ENCODE results near the gene TESK1. TPM values are rescaled to one million over a fixed set of nuclear protein-coding genes. Genes with fewer than 3 reads are reported as not detected.

Gene TESK1
- polyA plus RNA-seq, 3 donors: 2.9 to 38.3 (median 2.9) TPM

DNA sequence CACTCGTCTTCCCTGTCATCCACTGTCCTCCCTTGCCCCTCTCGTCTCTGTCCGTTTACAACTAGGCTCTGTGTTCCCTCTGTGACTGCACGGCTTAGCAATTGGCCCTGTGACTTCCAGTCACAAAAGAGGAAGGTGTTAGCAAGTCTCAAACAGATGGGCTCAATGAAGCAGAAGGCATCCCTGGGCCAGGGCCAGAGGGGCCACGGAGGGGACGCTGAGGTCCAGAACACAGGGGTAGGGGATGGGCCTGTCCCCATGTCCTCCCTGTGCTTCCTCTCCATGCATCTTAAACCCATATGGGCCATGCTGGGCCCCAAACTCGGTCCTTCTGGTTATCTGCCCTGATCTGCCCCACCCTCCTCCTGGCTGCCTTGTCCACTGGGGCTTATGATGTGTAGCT is 13.3 kb downstream of the TESK1 start, which contains the start of gene CD72:
TSS of gene CD72 (minus strand) at position 89 of the 403 bp plus-strand sequence. CDS start 110 bp downstream, outside the sequence.
- Mint-ChIP-seq H3K4me1 (peaks cover 38% of the 10 kb centered on the region), H3K9me3 (no peaks in the 10 kb centered on the region), H3K4me3 (peak within 1 kb of the TSS; percentile 83 to 90), H3K27ac (peak within 1 kb of the TSS; percentile 54 to 88 (median 76)), H3K36me3 (peaks cover 3 to 4% of the 10 kb centered on the region in 2 donors), H3K27me3 (ENCODE audit: low read depth in 3 of 3) (peaks cover 13 to 25% (median 19%) of the 10 kb centered on the region in 3 donors)
- H2AFZ ChIP-seq (ENCODE audit: insufficient read depth, low read depth, low read length, poor library complexity, severe bottlenecking): peak within 1 kb of the TSS; percentile 81
- DNase-seq: peak; percentile 56 to 75 (median 58)
- H3K79me2 ChIP-seq (ENCODE audit: insufficient read depth, low read length): no peaks in the 10 kb centered on the region
- H3K9ac ChIP-seq (ENCODE audit: insufficient read depth, low read length, poor library complexity, severe bottlenecking): peak within 1 kb of the TSS; percentile 59
- peak within 1 kb of the TSS; percentile 8 to 40 for H3K27ac ChIP-seq (ENCODE audit: low read depth in 1 of 2, low read length in 2 of 2)
- TF ChIP-seq, protein P1, sequence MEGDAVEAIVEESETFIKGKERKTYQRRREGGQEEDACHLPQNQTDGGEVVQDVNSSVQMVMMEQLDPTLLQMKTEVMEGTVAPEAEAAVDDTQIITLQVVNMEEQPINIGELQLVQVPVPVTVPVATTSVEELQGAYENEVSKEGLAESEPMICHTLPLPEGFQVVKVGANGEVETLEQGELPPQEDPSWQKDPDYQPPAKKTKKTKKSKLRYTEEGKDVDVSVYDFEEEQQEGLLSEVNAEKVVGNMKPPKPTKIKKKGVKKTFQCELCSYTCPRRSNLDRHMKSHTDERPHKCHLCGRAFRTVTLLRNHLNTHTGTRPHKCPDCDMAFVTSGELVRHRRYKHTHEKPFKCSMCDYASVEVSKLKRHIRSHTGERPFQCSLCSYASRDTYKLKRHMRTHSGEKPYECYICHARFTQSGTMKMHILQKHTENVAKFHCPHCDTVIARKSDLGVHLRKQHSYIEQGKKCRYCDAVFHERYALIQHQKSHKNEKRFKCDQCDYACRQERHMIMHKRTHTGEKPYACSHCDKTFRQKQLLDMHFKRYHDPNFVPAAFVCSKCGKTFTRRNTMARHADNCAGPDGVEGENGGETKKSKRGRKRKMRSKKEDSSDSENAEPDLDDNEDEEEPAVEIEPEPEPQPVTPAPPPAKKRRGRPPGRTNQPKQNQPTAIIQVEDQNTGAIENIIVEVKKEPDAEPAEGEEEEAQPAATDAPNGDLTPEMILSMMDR (IDR thresholded peaks at IDR 0.05): no peak
- no peaks in the 10 kb centered on the region for H3K27me3 ChIP-seq (ENCODE audit: control insufficient read depth in 2 of 2, insufficient read depth in 2 of 2, low read length in 2 of 2)
- H3K4me3 ChIP-seq (replicated peaks in 1 of 3; ENCODE audit: low read depth in 2 of 3, low read length in 3 of 3): peak within 1 kb of the TSS; percentile 22 to 67 (median 36)
- no peaks in the 10 kb centered on the region for H3K36me3 ChIP-seq (replicated peaks in 1 of 2; ENCODE audit: control insufficient read depth in 1 of 2, insufficient read depth in 2 of 2, low read length in 2 of 2)
- WGBS (ENCODE audit: insufficient coverage): 0% methylated on average over 3 of the region's 7 CpGs
- no peaks in the 10 kb centered on the region for H4K20me1 ChIP-seq (ENCODE audit: insufficient read depth, low read length)
- no peaks in the 10 kb centered on the region for H3K9me3 ChIP-seq (replicated peaks in 1 of 2; ENCODE audit: control insufficient read depth in 1 of 2, insufficient read depth in 1 of 2, low read length in 2 of 2)
- peaks cover 32 to 35% of the 10 kb centered on the region in 2 donors for H3K4me1 ChIP-seq (ENCODE audit: control insufficient read depth in 1 of 2, insufficient read depth in 2 of 2, low read length in 2 of 2)
- peak within 1 kb of the TSS; percentile 77 for H3K4me2 ChIP-seq (replicated peaks; ENCODE audit: extremely low read depth, low read length, poor library complexity, severe bottlenecking)
- intact Hi-C loops (cut with micrococcal nuclease): no loop called here

DNA sequence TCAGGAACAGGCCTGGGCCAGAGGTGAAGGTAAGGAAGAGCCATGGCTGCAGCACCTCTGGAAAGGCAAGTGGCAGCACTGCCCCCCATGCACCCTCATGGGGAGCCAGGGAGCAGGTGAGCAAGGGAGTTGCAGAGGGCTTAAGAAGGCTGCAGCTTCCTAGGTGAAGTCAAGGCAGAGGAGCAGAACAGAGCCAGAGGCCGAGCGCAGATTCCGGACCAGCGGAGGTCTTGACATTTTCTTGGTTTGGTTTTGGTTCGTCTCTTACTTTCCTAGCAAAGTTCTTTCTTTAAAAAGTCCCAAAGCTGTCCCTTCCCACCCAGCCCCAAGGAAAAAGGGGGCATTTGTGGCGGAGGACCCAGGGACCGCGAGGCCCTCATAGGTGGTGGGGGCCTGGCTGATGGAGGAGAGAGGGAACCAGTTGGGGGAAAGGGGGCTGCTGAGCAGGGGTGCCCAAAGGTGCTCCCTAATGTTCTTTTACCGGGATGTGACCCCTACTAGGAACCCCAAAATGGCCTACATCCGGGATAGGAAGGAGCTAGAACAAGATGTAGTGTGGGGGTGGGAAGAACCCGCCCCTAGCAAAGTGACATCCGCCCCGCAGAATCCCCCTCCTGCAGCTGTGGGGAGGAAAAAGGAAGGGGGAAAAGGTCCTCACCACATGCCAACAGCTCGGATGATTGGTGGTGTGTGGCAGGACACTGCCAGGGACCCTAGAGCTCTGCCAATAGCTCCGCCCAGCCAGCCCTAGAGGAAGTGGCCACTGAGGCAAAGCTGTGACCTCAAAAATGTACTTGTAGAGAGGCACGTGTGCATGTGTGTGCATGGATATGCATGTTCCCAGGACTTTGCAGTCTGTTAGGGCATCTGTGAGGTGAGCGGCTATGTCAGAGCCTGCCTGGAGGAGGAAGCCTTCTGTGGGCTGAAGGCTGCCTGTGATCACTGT is 14.1 kb downstream of the TESK1 start:
- Mint-ChIP-seq H3K27me3 (ENCODE audit: low read depth in 3 of 3) (peaks cover 12 to 24% (median 16%) of the 10 kb centered on the region in 3 donors), H3K9me3 (no peaks in the 10 kb centered on the region), H3K4me3 (peak overlapping the region in 1 of 2 donors; percentile 43), H3K4me1 (peaks cover 38% of the 10 kb centered on the region), H3K36me3 (peaks cover 3 to 4% of the 10 kb centered on the region in 2 donors), H3K27ac (peak overlapping the region in 2 of 7 donors; percentile 77 to 81)
- Histone ChIP-seq H3K4me3 (replicated peaks in 1 of 3; ENCODE audit: low read depth in 2 of 3, low read length in 3 of 3) (no peak overlapping the region), H3K27me3 (ENCODE audit: control insufficient read depth in 2 of 2, insufficient read depth in 2 of 2, low read length in 2 of 2) (no peaks in the 10 kb centered on the region), H3K4me1 (ENCODE audit: control insufficient read depth in 1 of 2, insufficient read depth in 2 of 2, low read length in 2 of 2) (peaks cover 32 to 35% of the 10 kb centered on the region in 2 donors), H2AFZ (ENCODE audit: insufficient read depth, low read depth, low read length, poor library complexity, severe bottlenecking) (peak overlapping the region; percentile 38), H3K4me2 (replicated peaks; ENCODE audit: extremely low read depth, low read length, poor library complexity, severe bottlenecking) (no peak overlapping the region), H3K36me3 (replicated peaks in 1 of 2; ENCODE audit: control insufficient read depth in 1 of 2, insufficient read depth in 2 of 2, low read length in 2 of 2) (no peaks in the 10 kb centered on the region), H4K20me1 (ENCODE audit: insufficient read depth, low read length) (no peaks in the 10 kb centered on the region), H3K27ac (ENCODE audit: low read depth in 1 of 2, low read length in 2 of 2) (peak overlapping the region in 1 of 2 donors; percentile 8), H3K9ac (ENCODE audit: insufficient read depth, low read length, poor library complexity, severe bottlenecking) (no peak overlapping the region), H3K79me2 (ENCODE audit: insufficient read depth, low read length) (no peaks in the 10 kb centered on the region), H3K9me3 (replicated peaks in 1 of 2; ENCODE audit: control insufficient read depth in 1 of 2, insufficient read depth in 1 of 2, low read length in 2 of 2) (no peaks in the 10 kb centered on the region)
- intact Hi-C loops (cut with micrococcal nuclease): no loop called here
- TF ChIP-seq, protein P1 (IDR thresholded peaks at IDR 0.05): no peak
- peak; percentile 21 to 67 (median 42) for DNase-seq
- WGBS (ENCODE audit: insufficient coverage): 50% methylated on average over 6 of the region's 17 CpGs
